ENCODE data around the gene RNF8.
"Not testable (repeated sequence)": the region's sequence is repeated elsewhere in the genome, so short reads cannot be mapped to it uniquely, and the experiment has no call there.

Gene RNF8

GRCh38 chr6:37399795-37400490, 46.2 kb downstream of the RNF8 start:
- no peak for DNase-seq (ENCODE audit: low read depth)

GRCh38 chr6:37401658-37402057, 47.9 kb downstream of the RNF8 start:
- DNase-seq (ENCODE audit: low read depth) = not testable (repeated sequence)

GRCh38 chr6:37406726-37407341, 53.1 kb downstream of the RNF8 start:
- DNase-seq (ENCODE audit: low read depth) = no peak

- no peak for DNase-seq (ENCODE audit: low read depth)
Observed at GRCh38 chr6:37407948-37408347, 54.2 kb downstream of the RNF8 start.

- no peak for DNase-seq (ENCODE audit: low read depth)
Observed at GRCh38 chr6:37409501-37409900, 55.7 kb downstream of the RNF8 start.

GRCh38 chr6:37417393-37417792, 63.6 kb downstream of the RNF8 start:
- DNase-seq (ENCODE audit: low read depth) = no peak

- no peak for DNase-seq (ENCODE audit: low read depth)
Observed at GRCh38 chr6:37418722-37419121, 64.9 kb downstream of the RNF8 start.

- DNase-seq (ENCODE audit: low read depth) = no peak
Observed at GRCh38 chr6:37426058-37426944, 72.5 kb downstream of the RNF8 start.

GRCh38 chr6:37426945-37427510, 73.2 kb downstream of the RNF8 start:
- no peak for DNase-seq (ENCODE audit: low read depth)

GRCh38 chr6:37429352-37429750, 75.6 kb downstream of the RNF8 start:
- DNase-seq (ENCODE audit: low read depth) = no peak

GRCh38 chr6:37432590-37432915, 78.8 kb downstream of the RNF8 start:
- DNase-seq (ENCODE audit: low read depth) = no peak

- peak; percentile 91 for DNase-seq (ENCODE audit: low read depth)
Observed at GRCh38 chr6:37432916-37433656, 79.3 kb downstream of the RNF8 start, which contains the start of gene CMTR1. CMTR1 (plus strand) TSS chr6:37433221; CDS start chr6:37435630, 2,409 bp downstream.

- DNase-seq (ENCODE audit: low read depth) = peak; percentile 41
Observed at GRCh38 chr6:37433657-37434271, 80.0 kb downstream of the RNF8 start.

- no peak for DNase-seq (ENCODE audit: low read depth)
Observed at GRCh38 chr6:37435373-37435772, 81.6 kb downstream of the RNF8 start.

- DNase-seq (ENCODE audit: low read depth) = no peak
Observed at GRCh38 chr6:37435816-37436215, 82.0 kb downstream of the RNF8 start.

GRCh38 chr6:37438930-37439329, 85.1 kb downstream of the RNF8 start:
- DNase-seq (ENCODE audit: low read depth) = no peak

GRCh38 chr6:37441651-37442050, 87.9 kb downstream of the RNF8 start:
- no peak for DNase-seq (ENCODE audit: low read depth)

GRCh38 chr6:37442416-37443215, 88.8 kb downstream of the RNF8 start:
- DNase-seq (ENCODE audit: low read depth) = no peak

GRCh38 chr6:37443216-37443542, 89.4 kb downstream of the RNF8 start:
- not testable (repeated sequence) for DNase-seq (ENCODE audit: low read depth)
